GM21528 (cell line): ENCODE results near the gene NCOA4.
"Not testable (repeated sequence)": the region's sequence is repeated elsewhere in the genome, so short reads cannot be mapped to it uniquely, and the experiment has no call there.

Source experiments
- ATAC-seq: cut with Tn5 transposase; IDR thresholded peaks from one replicate; pipeline ENCODE4 v1.9.1; 2021; ENCODE audit warnings: mild to moderate bottlenecking, moderate library complexity; ENCODE audit not compliant: unreplicated experiment, low FRiP score

Gene NCOA4

DNA sequence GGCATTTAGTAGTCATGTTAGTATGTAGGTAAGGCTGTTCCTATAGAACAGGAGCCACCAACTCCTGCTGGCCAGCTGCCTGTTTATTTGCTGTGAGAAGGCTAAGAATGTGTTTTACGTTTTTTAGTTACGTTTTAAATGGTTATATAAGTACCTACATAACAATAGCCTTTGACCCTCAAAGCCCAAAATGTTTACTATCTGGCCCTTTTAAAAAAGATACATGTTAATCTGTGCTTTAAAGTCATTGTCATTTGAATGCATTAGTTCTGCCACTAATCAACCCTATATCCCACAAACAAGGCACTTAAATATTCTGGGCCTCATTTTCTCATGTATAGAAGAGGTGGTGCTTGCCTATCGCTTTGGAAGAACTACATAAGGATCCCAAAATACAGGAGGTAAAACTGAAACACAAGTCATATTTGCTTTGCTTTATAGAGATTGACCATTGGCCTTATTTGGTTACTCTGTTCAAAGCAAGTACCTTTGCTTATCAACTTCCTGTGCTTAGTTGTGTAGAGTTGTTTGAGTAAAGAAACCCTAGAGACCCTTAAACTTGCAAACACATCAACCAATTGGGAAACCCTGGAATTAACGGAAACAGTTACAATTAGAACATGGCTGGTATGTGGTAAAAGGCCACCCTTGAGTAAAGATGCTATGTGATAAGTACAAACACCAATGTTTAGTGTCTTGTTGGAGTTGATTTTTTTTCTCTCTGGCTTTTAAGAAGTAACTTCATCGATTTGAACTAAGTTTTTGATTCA is 32.2 kb downstream of the NCOA4 start:
- ATAC-seq: no peak

DNA sequence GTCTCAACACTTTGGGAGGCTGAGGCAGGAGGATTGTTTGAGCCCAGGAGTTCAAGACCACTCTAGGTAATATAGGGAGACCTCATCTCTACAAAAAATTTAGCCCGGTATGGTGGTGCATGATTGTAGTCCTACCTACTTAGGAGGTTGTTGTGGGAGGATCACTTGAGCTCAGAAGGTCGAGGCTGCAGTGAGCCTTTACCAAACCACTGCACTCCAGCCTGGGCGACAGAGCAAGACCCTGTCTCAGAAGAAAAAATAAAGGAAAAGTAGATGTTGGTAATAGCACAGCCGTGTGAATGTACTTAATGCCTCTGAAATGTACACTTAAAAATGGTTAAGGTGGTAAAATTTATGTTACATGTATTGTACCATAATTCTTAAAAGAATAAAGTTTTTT is 32.9 kb downstream of the NCOA4 start:
- no peak for ATAC-seq

DNA sequence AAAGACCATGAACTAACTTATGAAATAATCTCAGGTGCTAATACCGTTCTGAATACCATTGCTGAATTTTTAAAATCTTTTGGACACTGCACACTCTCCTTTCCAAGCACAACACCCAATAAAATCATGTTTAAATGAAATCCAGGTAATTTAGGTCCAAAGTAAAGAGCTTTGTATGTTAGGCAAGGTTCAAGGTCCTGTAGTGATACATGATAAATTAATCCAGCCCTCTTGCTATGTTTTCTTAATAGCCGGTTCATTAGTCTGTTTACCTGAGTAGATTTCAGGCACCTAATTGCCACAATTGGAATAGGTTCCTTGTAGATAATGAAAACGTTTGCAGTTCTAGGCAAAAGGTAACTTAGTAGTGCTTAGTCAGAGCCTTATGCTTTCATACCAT is 44.8 kb downstream of the NCOA4 start:
- not testable (repeated sequence) for ATAC-seq

DNA sequence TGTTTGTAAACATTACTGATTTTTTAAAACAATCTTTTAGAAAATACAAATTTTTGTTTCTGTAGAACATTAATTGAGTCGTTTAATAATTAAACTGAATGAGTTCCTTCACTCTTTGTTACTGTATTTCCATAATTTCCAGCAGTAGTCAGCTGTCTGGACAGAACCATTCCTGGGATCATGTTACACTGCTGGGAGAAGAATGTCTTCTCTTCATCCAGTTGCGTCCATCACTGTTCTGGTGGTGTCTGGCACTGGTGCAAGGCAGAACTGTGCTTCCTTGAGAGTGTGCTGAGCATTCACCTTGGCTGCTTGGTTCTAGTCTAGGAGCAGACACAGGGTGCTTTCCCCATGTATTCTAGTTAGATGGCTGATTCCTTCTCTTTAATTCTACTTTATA is 46.0 kb downstream of the NCOA4 start:
- ATAC-seq: not testable (repeated sequence)

DNA sequence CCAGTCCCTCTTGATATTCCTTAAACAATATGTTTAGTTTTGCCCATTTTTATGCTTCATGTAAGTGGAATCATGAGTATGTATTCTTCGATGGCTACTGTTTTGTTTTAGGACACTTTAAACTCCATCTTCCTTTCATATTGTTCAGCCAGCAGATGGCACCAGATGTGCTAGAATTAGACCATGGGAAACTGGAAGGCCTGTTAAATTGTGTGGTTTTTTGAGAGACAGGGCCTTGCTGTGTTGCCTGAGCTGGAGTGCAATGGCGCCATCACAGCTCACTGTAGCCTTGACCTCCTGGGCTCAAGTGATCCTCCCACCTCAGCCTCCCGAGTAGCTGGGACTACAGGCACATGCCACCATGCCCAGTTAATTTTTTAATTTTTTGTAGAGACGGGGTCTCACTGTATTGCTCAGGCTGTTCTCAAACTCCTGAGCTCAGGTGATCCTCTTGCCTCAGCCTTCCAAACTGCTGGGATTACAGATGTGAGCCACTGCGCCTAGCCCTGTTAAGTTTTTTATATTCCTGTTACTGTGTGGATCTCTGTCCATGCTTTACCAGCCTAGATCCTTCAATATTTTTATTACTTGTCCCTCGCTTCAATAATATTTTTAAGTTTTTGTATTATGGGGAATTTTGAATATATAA is 46.8 kb downstream of the NCOA4 start:
- not testable (repeated sequence) for ATAC-seq

DNA sequence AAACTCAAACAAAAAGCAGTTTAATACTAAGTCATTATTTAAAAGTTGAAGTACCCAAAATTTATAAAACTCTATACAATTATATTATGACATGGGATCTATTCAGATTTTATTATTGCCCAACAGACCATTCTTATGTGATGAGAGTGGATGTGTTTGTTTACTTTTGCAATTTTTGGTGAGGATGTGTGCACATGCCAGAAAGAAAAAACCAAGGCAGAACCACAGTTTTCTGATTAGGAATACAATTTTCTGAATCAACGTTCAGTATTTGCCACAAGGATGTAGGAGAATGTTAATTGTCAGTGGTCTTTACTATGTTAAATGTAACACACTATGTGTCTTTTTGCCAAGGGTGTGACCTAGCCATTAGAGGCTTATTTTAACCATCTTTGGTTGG is 49.1 kb downstream of the NCOA4 start:
- not testable (repeated sequence) for ATAC-seq

DNA sequence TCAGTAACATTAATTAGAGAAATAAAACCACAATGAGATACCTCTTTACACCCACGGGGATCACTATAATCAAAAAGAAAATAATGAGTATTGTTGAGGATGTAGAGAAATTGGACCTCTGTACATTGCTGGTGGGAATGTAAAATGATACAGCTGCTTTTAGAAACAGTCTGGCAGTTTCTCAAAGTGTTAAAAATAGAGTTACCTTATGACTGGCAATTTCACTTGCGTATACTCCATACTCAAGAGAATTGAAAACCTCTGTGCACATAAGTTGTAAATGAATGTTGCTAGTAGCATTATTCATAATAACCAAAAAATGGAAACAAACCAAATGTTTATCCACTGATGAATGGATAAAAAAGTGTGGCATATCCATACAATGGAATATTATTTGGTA is 51.9 kb downstream of the NCOA4 start:
- not testable (repeated sequence) for ATAC-seq

DNA sequence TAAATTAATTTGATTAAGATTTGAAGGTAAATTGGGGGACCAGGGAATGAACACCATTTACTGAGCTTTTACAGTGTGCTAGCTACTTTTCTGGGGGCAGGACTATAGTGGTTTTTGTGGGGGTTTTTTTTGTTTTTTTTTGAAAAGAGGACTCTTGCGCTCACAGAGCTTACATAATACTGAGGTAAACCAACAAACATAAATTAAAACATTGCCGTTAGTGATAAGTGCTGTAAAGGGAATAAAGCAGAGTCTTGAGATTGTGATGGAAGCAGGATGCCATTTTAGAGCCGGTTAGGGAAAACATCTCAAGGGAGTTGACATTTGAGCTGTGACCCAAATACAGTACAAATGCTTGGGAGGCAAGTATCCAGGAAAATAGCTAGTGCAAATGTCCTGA is 56.4 kb downstream of the NCOA4 start:
- not testable (repeated sequence) for ATAC-seq

DNA sequence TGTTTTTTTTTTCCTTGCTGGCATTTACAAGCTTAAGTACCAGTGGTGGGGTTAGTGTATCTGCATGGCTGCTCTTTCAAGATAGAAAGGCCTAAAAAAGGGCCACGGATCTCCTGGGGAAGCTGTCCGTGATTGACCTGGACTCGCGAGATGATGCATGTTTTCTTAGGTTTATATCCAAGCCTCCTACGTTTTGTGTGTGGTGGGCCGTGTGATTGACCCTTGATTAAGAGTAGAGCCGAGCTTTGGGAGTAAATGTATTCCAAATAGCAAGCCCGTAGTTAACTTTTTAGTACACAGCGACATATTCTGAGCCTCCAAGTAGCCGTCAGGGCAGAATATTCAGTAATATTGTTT is 57.6 kb downstream of the NCOA4 start:
- ATAC-seq: not testable (repeated sequence)

DNA sequence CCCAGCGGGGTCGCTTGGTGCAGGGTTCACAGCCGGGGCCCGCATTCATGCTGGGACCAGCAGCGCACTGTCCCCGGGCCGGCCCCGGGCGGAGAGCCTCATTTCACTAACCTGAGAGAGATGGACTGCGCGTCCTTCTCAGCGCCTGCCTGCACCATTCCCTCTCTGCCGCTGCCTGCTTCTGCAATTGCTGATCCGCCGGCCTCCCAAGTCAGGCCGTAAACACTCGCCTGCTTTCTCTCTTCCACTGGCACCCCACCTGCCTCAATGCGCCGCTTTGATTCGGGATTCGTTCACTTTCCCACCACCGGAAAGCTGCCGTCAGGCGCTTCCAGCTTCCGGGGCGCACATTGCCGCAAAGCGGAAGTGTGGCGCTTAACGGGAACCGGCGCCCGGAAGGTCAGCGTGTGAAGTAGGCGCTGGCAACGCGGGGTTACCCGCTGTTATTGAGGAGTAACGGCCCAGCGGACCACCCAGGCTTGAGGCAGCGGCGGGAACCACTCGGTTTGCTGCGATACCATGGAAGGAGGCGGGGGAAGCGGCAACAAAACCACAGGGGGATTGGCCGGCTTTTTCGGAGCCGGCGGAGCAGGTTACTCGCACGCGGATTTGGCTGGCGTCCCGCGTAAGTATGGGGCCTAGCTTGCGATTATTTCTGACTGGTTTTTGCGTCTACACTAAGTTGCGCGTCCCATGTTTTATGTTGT is 58.2 kb downstream of the NCOA4 start, which contains the start of gene TIMM23:
Gene TIMM23 (plus strand): TSS at position 384 of the 707 bp plus-strand sequence. CDS start 136 bp downstream, at position 520.
- ATAC-seq: peak; percentile 72

DNA sequence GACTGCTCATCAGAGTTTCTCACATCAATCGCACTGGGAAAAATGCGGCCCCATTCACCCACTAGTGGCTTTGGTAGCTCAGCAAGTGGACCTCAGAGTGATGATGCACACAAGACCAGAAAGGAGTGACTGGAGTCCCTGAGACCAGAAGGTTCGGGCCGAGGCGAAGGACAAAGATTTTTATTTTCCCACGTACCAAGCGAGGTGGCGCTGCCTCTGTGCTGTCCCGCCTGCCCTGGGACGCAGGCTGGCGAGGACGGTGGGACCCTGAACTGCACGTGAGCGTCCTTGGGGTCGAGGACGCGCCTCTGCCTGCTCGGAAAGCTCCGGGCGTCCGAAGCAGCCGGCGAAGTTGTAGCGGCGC is 58.7 kb downstream of the NCOA4 start:
- ATAC-seq: peak; percentile 34

DNA sequence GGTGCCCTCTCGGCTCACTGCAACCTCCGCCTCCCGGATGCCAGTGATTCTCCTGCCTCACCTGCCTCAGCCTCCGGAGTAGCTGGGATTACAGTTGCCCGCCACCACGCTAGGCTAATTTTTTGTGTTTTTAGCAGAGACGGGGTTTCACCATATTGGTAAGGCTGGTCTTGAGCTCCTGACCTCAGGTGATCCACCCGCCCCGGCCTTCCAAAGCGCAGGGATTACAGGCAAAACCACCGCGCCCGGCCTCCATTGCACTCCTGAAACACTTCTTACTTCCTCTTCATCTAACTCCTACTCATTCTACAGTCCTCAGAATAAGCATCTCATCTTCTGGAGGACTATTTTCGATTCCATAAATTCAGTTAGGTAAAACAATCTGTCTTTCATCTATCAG is 59.4 kb downstream of the NCOA4 start:
- ATAC-seq: not testable (repeated sequence)

DNA sequence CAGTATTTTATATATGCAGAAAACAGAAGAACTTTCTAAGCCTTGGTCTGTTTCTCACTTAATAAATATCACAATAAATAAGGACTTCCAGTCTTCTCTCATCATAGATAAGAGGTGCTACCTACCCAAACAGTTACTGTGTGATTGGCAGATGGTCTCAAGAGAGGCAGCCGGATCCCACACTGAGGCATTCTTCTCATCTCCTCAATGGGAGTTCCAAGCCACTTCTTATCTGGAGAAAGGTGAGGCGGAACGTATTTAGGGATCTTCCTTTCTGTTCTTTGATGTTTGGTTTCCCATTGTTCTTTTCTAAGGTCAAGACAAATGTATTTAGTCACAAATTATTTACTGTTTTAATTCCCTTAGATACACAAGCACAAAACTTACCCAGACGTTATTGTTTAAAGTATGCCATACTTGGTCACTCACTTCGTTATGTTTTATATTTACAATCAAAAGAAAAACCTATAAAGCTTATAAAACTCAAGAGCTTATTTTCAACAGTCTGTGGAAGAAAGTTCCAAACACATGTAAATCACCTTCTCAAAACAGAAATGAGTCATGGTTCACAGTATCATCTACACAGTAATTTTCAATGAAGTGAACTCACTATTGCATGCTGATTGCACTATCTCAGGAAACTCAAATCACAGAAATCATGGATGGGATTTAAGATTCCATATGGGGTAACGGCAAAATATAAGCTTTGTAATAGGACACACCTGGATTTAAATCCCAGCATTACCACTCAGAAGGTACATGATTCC is 67.6 kb downstream of the NCOA4 start:
- ATAC-seq: not testable (repeated sequence)

DNA sequence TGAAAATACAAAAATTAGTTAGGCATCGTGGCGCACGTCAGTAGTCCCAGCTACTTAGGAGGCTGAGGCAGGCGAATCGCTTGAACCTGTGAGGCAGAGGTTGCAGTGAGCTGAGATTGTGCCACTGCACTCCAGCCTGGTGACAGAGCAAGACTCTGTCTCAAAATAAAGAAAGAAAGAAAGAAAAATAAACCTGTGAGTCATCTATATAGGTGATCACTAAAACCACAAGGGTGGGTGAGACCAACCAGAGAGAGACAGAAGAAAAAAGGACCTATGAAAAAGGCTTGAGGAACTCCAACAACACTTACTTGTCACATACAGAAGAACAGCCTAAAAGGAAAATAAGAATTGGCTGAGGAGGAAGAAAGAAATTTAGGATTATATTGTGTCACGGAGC is 72.5 kb downstream of the NCOA4 start:
- ATAC-seq: not testable (repeated sequence)

DNA sequence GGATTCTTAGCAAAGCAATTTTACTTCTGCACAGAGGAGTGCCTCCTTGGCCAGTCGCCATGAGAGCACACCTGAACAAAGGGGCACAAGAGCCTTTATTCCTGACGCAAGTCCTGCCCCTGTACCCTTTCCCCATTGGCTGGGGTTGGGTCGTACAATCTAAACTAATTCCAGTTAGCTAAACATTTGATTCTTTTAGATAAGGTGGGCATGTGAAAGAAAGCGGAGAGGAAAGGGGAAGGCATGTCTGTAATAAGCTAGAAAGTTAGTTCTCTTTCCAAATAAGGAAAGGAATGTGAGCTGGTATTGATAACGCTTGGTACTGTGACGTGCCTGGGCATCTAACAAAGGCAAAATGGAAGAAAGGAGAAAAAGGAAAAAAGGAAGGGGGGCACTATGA is 73.8 kb downstream of the NCOA4 start:
- not testable (repeated sequence) for ATAC-seq
